Activated CD4-positive, alpha-beta T cell treated with anti-CD3 and anti-CD28 coated beads, Interleukin-2, amount 10 ng/mL, durations not matched to agents 24 days and 14 days (primary cell): ENCODE results near the gene PGM5. TPM values are rescaled to one million over a fixed set of nuclear protein-coding genes. Genes with fewer than 3 reads are reported as not detected.
"Not testable (repeated sequence)": the region's sequence is repeated elsewhere in the genome, so short reads cannot be mapped to it uniquely, and the experiment has no call there.

Experiments used
- DNase-seq: peaks from one replicate; pipeline ENCODE4 v3.0.0; 2022
- H3K27ac Mint-ChIP-seq: one replicate; pipeline ENCODE4 v1.8.0; 2022; ENCODE audit warnings: mild to moderate bottlenecking, mixed read lengths
- H3K27me3 Mint-ChIP-seq: one replicate; pipeline ENCODE4 v1.8.0; 2022; ENCODE audit warnings: mixed read lengths
- H3K36me3 Mint-ChIP-seq: one replicate; pipeline ENCODE4 v1.8.0; 2022; ENCODE audit warnings: low read depth, mild to moderate bottlenecking, mixed read lengths
- H3K4me1 Mint-ChIP-seq: one replicate; pipeline ENCODE4 v1.8.0; 2021; ENCODE audit warnings: mixed read lengths
- H3K4me3 Mint-ChIP-seq: one replicate; pipeline ENCODE4 v1.8.0; 2022; ENCODE audit warnings: mild to moderate bottlenecking, moderate library complexity, mixed read lengths
- H3K9me3 Mint-ChIP-seq: one replicate; pipeline ENCODE4 v1.8.0; 2021; ENCODE audit warnings: mixed read lengths
- intact Hi-C: fragments of 100-400 bp; cut with micrococcal nuclease; formaldehyde crosslinking; loops from one replicate; pipeline ENCODE4 v1.15.1; 2023
- total RNA-seq: library from RNA; stranded (reverse); gene quantifications from 2 replicates; pipeline ENCODE4 v1.2.3, GENCODE V29; 2022

PGM5 gene
- total RNA-seq, 1 donor from 2014 or later, result not detected

- H3K9me3 Mint-ChIP-seq, H3K27ac Mint-ChIP-seq, H3K4me3 Mint-ChIP-seq, H3K4me1 Mint-ChIP-seq, DNase-seq, H3K27me3 Mint-ChIP-seq, H3K36me3 Mint-ChIP-seq, intact Hi-C loops: not testable (repeated sequence)
These were observed 48.2 kb downstream of the PGM5 start for GRCh38 chr9:68404421-68405185.

- H3K9me3 Mint-ChIP-seq, H3K27ac Mint-ChIP-seq, H3K36me3 Mint-ChIP-seq, H3K27me3 Mint-ChIP-seq, intact Hi-C loops, DNase-seq, H3K4me1 Mint-ChIP-seq, H3K4me3 Mint-ChIP-seq: not testable (repeated sequence)
These were observed 55.5 kb downstream of the PGM5 start for GRCh38 chr9:68411865-68412264.

GRCh38 chr9:68412754-68413153 lies 56.3 kb downstream of the PGM5 start:
- H3K4me1 Mint-ChIP-seq, H3K27me3 Mint-ChIP-seq, DNase-seq, intact Hi-C loops, H3K27ac Mint-ChIP-seq, H3K4me3 Mint-ChIP-seq, H3K36me3 Mint-ChIP-seq, H3K9me3 Mint-ChIP-seq: not testable (repeated sequence)

- H3K36me3 Mint-ChIP-seq, H3K27ac Mint-ChIP-seq, H3K27me3 Mint-ChIP-seq, DNase-seq, intact Hi-C loops, H3K4me3 Mint-ChIP-seq, H3K4me1 Mint-ChIP-seq, H3K9me3 Mint-ChIP-seq: not testable (repeated sequence)
These were observed 58.7 kb downstream of the PGM5 start for GRCh38 chr9:68415065-68415464.

GRCh38 chr9:68416936-68417564 lies 60.6 kb downstream of the PGM5 start:
- intact Hi-C loops, result no loop called here
- H3K4me3 Mint-ChIP-seq, result no peak overlapping the region
- no peaks in the 10 kb centered on the region for H3K27me3 Mint-ChIP-seq
- no peaks in the 10 kb centered on the region for H3K9me3 Mint-ChIP-seq
- H3K27ac Mint-ChIP-seq, result no peak overlapping the region
- DNase-seq, result peak; percentile 57
- no peaks in the 10 kb centered on the region for H3K36me3 Mint-ChIP-seq
- H3K4me1 Mint-ChIP-seq, result no peaks in the 10 kb centered on the region

GRCh38 chr9:68417762-68418161 lies 61.4 kb downstream of the PGM5 start:
- no peak overlapping the region for H3K27ac Mint-ChIP-seq

GRCh38 chr9:68418259-68418845 lies 61.9 kb downstream of the PGM5 start:
- Mint-ChIP-seq H3K4me1 (no peaks in the 10 kb centered on the region), H3K4me3 (no peak overlapping the region), H3K9me3 (no peaks in the 10 kb centered on the region), H3K27me3 (no peaks in the 10 kb centered on the region), H3K27ac (no peak overlapping the region), H3K36me3 (no peaks in the 10 kb centered on the region)
- DNase-seq, result no peak
- intact Hi-C loops, result no loop called here

More at GRCh38 chr9:68417762-68418161, 61.4 kb downstream of the PGM5 start:
- Mint-ChIP-seq H3K27me3 (no peaks in the 10 kb centered on the region), H3K4me3 (no peak overlapping the region), H3K36me3 (no peaks in the 10 kb centered on the region), H3K4me1 (no peaks in the 10 kb centered on the region), H3K9me3 (no peaks in the 10 kb centered on the region)
- intact Hi-C loops, result no loop called here
- no peak for DNase-seq

- Mint-ChIP-seq H3K9me3 (no peaks in the 10 kb centered on the region), H3K4me3 (no peak overlapping the region), H3K27me3 (peaks cover 4% of the 10 kb centered on the region), H3K4me1 (no peaks in the 10 kb centered on the region), H3K36me3 (no peaks in the 10 kb centered on the region), H3K27ac (no peak overlapping the region)
- intact Hi-C loops, result no loop called here
- DNase-seq, result no peak
These were observed 63.5 kb downstream of the PGM5 start for GRCh38 chr9:68419901-68420300.

GRCh38 chr9:68426755-68427154 lies 70.3 kb downstream of the PGM5 start:
- intact Hi-C loops, result no loop called here

GRCh38 chr9:68427216-68427977 lies 71.0 kb downstream of the PGM5 start:
- H3K4me3 Mint-ChIP-seq, result no peak overlapping the region
- DNase-seq, result no peak
- peaks cover 8% of the 10 kb centered on the region for H3K27me3 Mint-ChIP-seq
- no peaks in the 10 kb centered on the region for H3K9me3 Mint-ChIP-seq
- no peak overlapping the region for H3K27ac Mint-ChIP-seq
- intact Hi-C loops, result no loop called here
- no peaks in the 10 kb centered on the region for H3K4me1 Mint-ChIP-seq
- H3K36me3 Mint-ChIP-seq, result no peaks in the 10 kb centered on the region

More at GRCh38 chr9:68426755-68427154, 70.3 kb downstream of the PGM5 start:
- Mint-ChIP-seq H3K27ac (no peak overlapping the region), H3K4me3 (no peak overlapping the region), H3K9me3 (no peaks in the 10 kb centered on the region), H3K27me3 (peaks cover 8% of the 10 kb centered on the region), H3K4me1 (no peaks in the 10 kb centered on the region), H3K36me3 (no peaks in the 10 kb centered on the region)
- no peak for DNase-seq

GRCh38 chr9:68428481-68428880 lies 72.1 kb downstream of the PGM5 start:
- H3K36me3 Mint-ChIP-seq, result no peaks in the 10 kb centered on the region
- H3K27me3 Mint-ChIP-seq, result peaks cover 8% of the 10 kb centered on the region
- H3K27ac Mint-ChIP-seq, result no peak overlapping the region
- DNase-seq, result no peak
- intact Hi-C loops, result no loop called here
- H3K4me1 Mint-ChIP-seq, result no peaks in the 10 kb centered on the region
- H3K4me3 Mint-ChIP-seq, result no peak overlapping the region
- no peaks in the 10 kb centered on the region for H3K9me3 Mint-ChIP-seq

- Mint-ChIP-seq H3K9me3 (no peaks in the 10 kb centered on the region), H3K4me1 (no peaks in the 10 kb centered on the region), H3K27me3 (peaks cover 4% of the 10 kb centered on the region), H3K36me3 (no peaks in the 10 kb centered on the region), H3K4me3 (no peak overlapping the region), H3K27ac (no peak overlapping the region)
- intact Hi-C loops, result no loop called here
- no peak for DNase-seq
These were observed 73.2 kb downstream of the PGM5 start for GRCh38 chr9:68429631-68430030.

GRCh38 chr9:68431307-68431706 lies 74.9 kb downstream of the PGM5 start:
- no peaks in the 10 kb centered on the region for H3K4me1 Mint-ChIP-seq
- no peak overlapping the region for H3K4me3 Mint-ChIP-seq
- no peaks in the 10 kb centered on the region for H3K36me3 Mint-ChIP-seq
- no peak for DNase-seq
- no peaks in the 10 kb centered on the region for H3K9me3 Mint-ChIP-seq
- intact Hi-C loops, result no loop called here
- H3K27me3 Mint-ChIP-seq, result peaks cover 3% of the 10 kb centered on the region
- H3K27ac Mint-ChIP-seq, result no peak overlapping the region
